GM19468 (cell line): ENCODE measurements around the gene EIF2D.

ENCODE experiments used
- ATAC-seq: cut with Tn5 transposase; IDR thresholded peaks from one replicate; pipeline ENCODE4 v1.9.1; 2021; ENCODE audit warnings: mild to moderate bottlenecking, moderate library complexity, moderate number of reproducible peaks; ENCODE audit not compliant: unreplicated experiment; ENCODE audit errors: extremely low read depth

EIF2D gene

DNA sequence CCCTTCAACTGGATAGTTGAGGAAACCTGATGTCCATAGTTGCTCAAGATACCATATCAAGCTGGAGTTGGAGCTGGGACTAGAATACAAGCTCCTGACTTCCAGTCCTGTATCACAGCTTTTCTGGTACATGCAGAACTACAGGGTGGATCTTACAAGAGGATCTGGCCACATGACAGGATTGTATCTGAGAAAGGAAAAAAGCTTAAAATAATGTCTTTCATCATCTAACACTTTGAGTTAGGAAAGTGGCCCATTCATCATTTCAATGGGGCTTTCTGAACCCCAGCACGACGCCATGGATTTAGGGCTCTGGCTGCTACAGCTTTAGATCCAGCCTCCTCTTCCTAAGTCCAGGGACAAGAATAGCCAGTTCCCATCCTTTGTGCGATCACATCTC is 58.1 kb downstream of the EIF2D start:
- ATAC-seq, result no peak

GRCh38 chr1:206551986-206552326 is 60.3 kb downstream of the EIF2D start:
- no peak for ATAC-seq

DNA sequence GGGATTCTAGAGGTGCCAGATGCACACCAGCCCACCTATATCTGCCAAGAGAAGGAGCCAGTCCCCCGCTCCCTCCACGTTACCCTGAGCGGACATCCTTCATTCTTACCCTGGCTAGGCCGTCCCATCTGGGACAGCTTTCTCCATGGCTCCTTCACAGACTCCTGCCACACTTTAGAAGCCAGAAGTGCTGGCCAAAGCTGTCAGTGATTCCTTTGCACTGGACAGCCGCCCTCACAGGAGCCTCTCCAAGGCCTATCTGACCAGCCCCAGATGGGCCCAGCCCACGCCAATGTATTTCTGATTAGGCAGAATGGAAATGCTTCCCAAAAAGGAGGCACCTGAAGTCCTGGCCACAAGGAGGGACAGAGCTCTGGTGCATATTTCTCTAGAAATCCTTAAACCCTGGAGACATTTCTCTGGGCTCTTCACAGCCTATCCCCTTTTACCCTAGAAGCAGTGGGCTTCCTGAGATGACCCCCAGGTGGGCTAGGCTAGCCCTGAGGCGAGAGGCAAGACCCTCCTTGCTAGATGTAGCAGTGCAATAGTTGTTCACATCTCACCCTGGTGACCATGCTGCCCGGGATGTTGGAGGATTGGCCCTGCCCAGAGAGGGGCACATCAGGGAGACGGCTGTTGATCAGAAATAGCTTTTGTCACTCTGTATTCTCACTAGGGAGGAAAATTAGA is 60.8 kb downstream of the EIF2D start:
- ATAC-seq, result no peak

- ATAC-seq, result no peak
These were observed 61.8 kb downstream of the EIF2D start for GRCh38 chr1:206550446-206550845.

GRCh38 chr1:206547104-206547503 is 65.2 kb downstream of the EIF2D start:
- ATAC-seq, result no peak

DNA sequence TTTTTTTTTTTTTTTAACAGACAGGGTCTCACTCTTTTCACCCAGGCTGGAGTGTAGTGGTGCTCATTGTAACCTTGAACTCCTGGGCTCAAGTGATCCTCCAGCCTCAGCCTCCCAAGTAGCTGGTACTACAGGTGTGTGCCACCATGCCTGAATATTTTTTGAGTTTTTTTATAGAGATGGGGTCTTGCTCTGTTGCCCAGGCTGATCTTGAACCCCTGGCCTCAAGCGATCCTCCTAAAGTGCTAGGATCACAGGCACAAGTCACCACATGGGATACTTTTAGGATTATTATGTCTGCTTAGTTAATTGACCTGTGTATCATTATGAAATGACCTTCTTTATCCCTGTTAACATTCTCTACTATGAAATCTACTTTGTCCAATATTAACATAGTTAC is 66.9 kb downstream of the EIF2D start:
- ATAC-seq, result no peak

DNA sequence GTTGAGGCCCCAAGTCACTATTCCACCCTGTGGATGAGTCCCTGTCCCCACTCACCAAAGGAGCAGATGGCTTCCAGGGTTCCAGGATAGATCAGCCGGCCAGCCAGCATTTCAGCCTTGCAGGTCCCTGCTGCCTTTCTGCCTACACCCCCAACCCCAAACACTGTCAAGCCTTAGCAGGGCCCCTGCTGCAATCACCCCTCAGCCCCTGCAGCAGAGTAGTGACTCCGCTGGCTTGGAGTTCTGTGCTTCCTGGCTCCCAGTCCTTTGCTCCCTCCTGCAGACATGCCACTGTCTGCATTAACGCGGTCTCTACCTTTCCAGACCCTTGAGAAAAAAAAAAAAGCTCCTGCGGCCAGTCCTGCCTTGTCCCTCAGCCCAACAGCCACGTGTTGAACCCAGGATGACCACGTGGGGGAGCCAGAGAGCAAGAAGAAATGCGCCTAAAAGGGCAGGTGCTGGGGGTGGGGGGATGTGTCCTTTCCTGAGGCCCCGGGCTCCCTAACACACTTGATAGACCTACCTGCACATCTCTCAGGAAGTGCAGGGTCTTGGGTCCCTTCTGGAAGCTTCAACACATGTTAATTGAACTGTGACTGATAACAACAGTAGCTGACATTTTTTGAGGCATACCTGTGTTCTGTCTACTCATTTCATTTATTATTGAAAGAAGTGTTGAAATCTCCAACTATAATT is 67.6 kb downstream of the EIF2D start:
- no peak for ATAC-seq
